Parathyroid adenoma (tissue), 2 donors: Measurements from ENCODE around the gene AKAP5.
"Not testable (repeated sequence)": the region's sequence is repeated elsewhere in the genome, so short reads cannot be mapped to it uniquely, and the experiment has no call there.

Experiments used
- H2AFZ ChIP-seq: fragments of 300-600 bp; sonication (generic); one replicate; pipeline ENCODE4 v1.7.0; 2017; ENCODE audit warnings: antibody characterized with exemption, mild to moderate bottlenecking
- H3K27ac ChIP-seq: fragments of 300-600 bp; sonication (generic); one replicate; pipeline ENCODE4 v1.7.0; 2017
- H3K27me3 ChIP-seq: fragments of 300-600 bp; sonication (generic); one replicate; pipeline ENCODE4 v1.7.0; 2017; ENCODE audit warnings: low read length; ENCODE audit not compliant: control insufficient read depth, insufficient read depth
- H3K36me3 ChIP-seq: fragments of 300-600 bp; sonication (generic); one replicate; pipeline ENCODE4 v1.7.0; 2017; ENCODE audit warnings: low read length; ENCODE audit not compliant: control insufficient read depth, insufficient read depth
- H3K4me1 ChIP-seq: fragments of 300-600 bp; sonication (generic); one replicate; pipeline ENCODE4 v1.7.0; 2017; ENCODE audit warnings: control low read depth
- H3K4me2 ChIP-seq: fragments of 300-600 bp; sonication (generic); one replicate; pipeline ENCODE4 v1.7.0; 2017; ENCODE audit warnings: low read length
- H3K4me3 ChIP-seq: fragments of 300-600 bp; sonication (generic); one replicate; pipeline ENCODE4 v1.7.0; 2017; ENCODE audit warnings: low read depth, low read length
- H3K79me2 ChIP-seq: fragments of 300-600 bp; sonication (generic); one replicate; pipeline ENCODE4 v1.7.0; 2017; ENCODE audit warnings: control low read depth
- H3K9ac ChIP-seq: fragments of 300-600 bp; sonication (generic); one replicate; pipeline ENCODE4 v1.7.0; 2017; ENCODE audit warnings: mild to moderate bottlenecking
- H3K9me3 ChIP-seq: fragments of 300-600 bp; sonication (generic); one replicate; pipeline ENCODE4 v1.7.0; 2017; ENCODE audit warnings: low read length; ENCODE audit not compliant: control insufficient read depth
- CTCF ChIP-seq: fragments of 300-600 bp; sonication (generic); IDR thresholded peaks from one replicate; pipeline ENCODE4 v1.7.0; 2017; ENCODE audit warnings: antibody characterized with exemption, mild to moderate bottlenecking
- donor health status: primary hyperparathyroidism.

The AKAP5 gene

GRCh38 chr14:64510825-64511671 lies 45.7 kb downstream of the AKAP5 start:
- TF ChIP-seq CTCF = peak; percentile 94
- Histone ChIP-seq H3K4me1 (peaks cover 9% of the 10 kb centered on the region), H3K9ac (no peak overlapping the region), H3K27me3 (no peaks in the 10 kb centered on the region), H3K79me2 (peaks cover 25% of the 10 kb centered on the region), H3K9me3 (no peaks in the 10 kb centered on the region), H3K27ac (no peak overlapping the region), H3K4me3 (peak overlapping the region; percentile 3), H2AFZ (no peak overlapping the region), H3K36me3 (no peaks in the 10 kb centered on the region), H3K4me2 (no peak overlapping the region)

- H3K27me3 ChIP-seq = no peaks in the 10 kb centered on the region
- H3K4me2 ChIP-seq = no peak overlapping the region
- H3K4me1 ChIP-seq = peaks cover 13% of the 10 kb centered on the region
- H3K79me2 ChIP-seq = peaks cover 23% of the 10 kb centered on the region
- H3K9ac ChIP-seq = no peak overlapping the region
- H3K4me3 ChIP-seq = no peak overlapping the region
- H2AFZ ChIP-seq = no peak overlapping the region
- no peaks in the 10 kb centered on the region for H3K36me3 ChIP-seq
- H3K27ac ChIP-seq = no peak overlapping the region
- no peaks in the 10 kb centered on the region for H3K9me3 ChIP-seq
- no peak for TF ChIP-seq CTCF
Measured at GRCh38 chr14:64513271-64513670, 48.0 kb downstream of the AKAP5 start.

- H3K79me2 ChIP-seq = peaks cover 23% of the 10 kb centered on the region
- H3K4me3 ChIP-seq = no peak overlapping the region
- no peak overlapping the region for H3K27ac ChIP-seq
- peaks cover 16% of the 10 kb centered on the region for H3K4me1 ChIP-seq
- no peaks in the 10 kb centered on the region for H3K9me3 ChIP-seq
- no peaks in the 10 kb centered on the region for H3K36me3 ChIP-seq
- TF ChIP-seq CTCF = no peak
- H2AFZ ChIP-seq = no peak overlapping the region
- no peak overlapping the region for H3K4me2 ChIP-seq
- H3K9ac ChIP-seq = no peak overlapping the region
- no peaks in the 10 kb centered on the region for H3K27me3 ChIP-seq
Measured at GRCh38 chr14:64515053-64515452, 49.8 kb downstream of the AKAP5 start.

GRCh38 chr14:64516969-64517368 lies 51.7 kb downstream of the AKAP5 start:
- Histone ChIP-seq H3K4me2 (no peak overlapping the region), H3K27ac (no peak overlapping the region), H3K79me2 (peaks cover 31% of the 10 kb centered on the region), H2AFZ (no peak overlapping the region), H3K36me3 (no peaks in the 10 kb centered on the region), H3K4me3 (no peak overlapping the region), H3K9me3 (no peaks in the 10 kb centered on the region), H3K27me3 (no peaks in the 10 kb centered on the region), H3K9ac (no peak overlapping the region), H3K4me1 (peaks cover 7% of the 10 kb centered on the region)
- no peak for TF ChIP-seq CTCF

GRCh38 chr14:64517667-64518066 lies 52.4 kb downstream of the AKAP5 start:
- not testable (repeated sequence) for H3K9ac ChIP-seq, H3K9me3 ChIP-seq, H3K4me3 ChIP-seq, H3K4me1 ChIP-seq, H3K36me3 ChIP-seq, H3K4me2 ChIP-seq, H2AFZ ChIP-seq, H3K27me3 ChIP-seq
- Histone ChIP-seq H3K27ac (peak overlapping the region; percentile 52), H3K79me2 (peaks cover 25% of the 10 kb centered on the region)
